GM18517 (cell line): ENCODE data around the gene ALG14.
"Not testable (repeated sequence)": the region's sequence is repeated elsewhere in the genome, so short reads cannot be mapped to it uniquely, and the experiment has no call there.

Source experiments
- ATAC-seq: cut with Tn5 transposase; IDR thresholded peaks from one replicate; pipeline ENCODE4 v1.9.1; 2021; ENCODE audit warnings: mild to moderate bottlenecking, moderate library complexity; ENCODE audit not compliant: unreplicated experiment

Gene ALG14

DNA sequence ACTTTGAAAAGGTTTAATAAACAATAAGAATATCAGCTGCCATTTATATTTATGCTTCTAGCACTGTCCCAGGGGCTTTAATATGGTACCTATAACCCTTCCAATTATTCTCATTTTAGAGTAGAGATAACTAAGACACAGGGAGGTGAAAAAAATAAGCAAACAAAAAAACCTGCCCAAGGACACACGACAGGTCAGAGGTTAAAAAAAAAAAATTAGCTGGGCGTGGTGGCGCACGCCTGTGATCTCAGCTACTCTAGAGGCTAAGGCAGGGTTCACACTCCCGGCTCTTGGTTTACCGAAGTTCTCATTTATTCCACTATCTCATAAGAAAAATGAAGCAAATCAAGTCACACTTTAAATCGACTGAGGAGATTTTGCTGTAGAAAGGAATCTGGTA lies 111.2 kb downstream of the ALG14 start:
- no peak for ATAC-seq

- no peak for ATAC-seq
Observed at GRCh38 chr1:94958081-94958480, 114.7 kb downstream of the ALG14 start.

- ATAC-seq = no peak
Observed at GRCh38 chr1:94955767-94956632, 116.8 kb downstream of the ALG14 start.

GRCh38 chr1:94954263-94955220 lies 118.2 kb downstream of the ALG14 start:
- no peak for ATAC-seq

DNA sequence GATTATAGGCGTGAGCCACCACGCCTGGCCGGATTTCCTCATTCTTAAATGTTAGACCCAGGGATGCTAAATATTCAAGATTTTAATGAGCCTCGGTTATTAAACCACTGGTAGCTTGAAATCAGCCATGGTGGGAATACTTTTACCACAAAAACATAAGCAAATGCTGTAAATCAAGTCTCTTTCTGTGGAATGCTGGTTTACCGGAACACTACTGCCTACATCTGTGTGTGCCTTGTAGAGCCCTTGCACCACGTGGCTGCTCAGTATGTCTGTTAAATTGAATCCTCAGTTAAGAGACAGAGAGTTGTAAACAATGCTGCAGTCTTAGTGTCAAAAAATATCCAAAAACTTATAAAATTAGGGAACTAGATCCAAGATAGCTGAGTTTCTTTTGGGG lies 119.0 kb downstream of the ALG14 start:
- no peak for ATAC-seq

DNA sequence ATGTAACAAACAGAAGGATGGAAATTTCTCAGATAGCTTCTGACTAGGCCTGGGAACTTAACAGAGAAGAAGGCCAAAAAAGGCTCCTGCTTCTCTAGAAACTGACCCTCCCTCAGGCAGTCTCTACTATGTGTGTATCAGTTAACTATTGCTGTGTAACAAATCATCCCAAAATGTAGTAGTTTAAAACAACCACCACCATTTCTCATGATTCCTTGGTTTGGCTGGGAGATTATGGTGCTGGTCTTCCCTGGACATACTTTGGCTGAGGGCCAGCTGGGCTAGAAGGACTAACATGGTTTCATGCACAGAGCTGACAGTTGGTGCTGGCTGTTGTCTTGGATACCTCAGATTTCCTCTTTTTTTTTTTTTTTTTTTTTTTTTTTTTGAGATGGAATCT lies 119.6 kb downstream of the ALG14 start:
- no peak for ATAC-seq

GRCh38 chr1:94952539-94952938 lies 120.2 kb downstream of the ALG14 start:
- no peak for ATAC-seq

GRCh38 chr1:94951509-94952208 lies 121.1 kb downstream of the ALG14 start:
- ATAC-seq = no peak

DNA sequence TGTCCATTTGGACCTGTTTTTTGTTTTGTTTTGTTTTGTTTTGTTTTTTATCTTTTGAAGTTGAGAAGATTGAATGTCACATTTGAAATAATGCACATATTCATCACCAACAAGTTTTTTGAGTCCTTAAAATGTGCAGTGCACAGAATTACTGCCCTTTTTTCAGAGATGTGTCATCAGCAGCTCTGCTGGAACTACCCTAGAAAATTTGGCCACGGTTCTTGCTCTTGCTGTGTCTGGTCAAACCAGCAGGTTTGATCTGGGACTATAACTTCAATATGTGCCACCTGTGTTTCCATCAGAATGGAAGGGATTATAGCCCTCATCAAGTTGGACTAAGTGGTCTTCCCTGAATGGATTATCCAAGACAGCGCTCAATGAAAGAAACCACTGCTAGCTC lies 121.7 kb downstream of the ALG14 start:
- ATAC-seq = no peak

GRCh38 chr1:94949681-94950661 lies 122.8 kb downstream of the ALG14 start:
- ATAC-seq = no peak

DNA sequence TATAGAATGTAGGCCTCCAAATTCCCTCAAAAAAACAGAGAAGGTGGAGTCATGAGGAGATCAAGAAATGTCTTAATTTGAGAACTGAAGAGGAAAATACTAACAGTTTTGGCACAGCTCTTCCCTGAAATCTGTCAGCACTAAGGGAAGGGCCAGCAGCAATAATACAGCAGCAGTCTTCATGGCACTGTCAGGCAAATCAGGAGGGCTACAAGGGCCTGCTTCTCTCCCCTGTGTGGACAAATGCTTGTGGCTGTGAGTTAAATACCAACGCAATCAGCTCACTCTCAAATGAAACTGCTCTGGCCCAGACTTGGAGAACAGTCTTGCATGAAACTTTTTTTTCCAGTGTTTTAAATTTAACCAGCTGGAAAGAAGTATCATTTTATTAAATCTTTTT lies 125.3 kb downstream of the ALG14 start:
- ATAC-seq = no peak

DNA sequence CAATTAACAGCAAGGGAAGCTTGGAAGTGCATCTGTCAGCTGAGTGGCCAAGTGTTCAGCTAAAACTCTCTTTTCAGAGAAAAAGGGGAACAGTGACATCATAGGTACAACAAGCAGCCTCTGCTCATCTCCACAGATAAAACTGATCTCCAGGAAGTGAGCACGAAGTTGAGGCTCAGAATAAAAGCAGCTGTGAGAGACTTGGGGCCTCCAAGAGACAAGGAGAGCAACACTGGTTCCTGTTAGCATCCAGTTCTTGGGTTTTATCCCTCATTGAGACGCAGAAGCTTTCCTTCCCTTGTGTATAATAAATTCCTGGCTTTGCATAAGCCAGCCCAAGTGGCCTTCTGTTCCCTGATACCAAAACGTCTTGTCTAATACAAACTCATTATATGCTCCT lies 125.9 kb downstream of the ALG14 start:
- ATAC-seq = no peak

GRCh38 chr1:94942171-94943128 lies 130.3 kb downstream of the ALG14 start:
- no peak for ATAC-seq

DNA sequence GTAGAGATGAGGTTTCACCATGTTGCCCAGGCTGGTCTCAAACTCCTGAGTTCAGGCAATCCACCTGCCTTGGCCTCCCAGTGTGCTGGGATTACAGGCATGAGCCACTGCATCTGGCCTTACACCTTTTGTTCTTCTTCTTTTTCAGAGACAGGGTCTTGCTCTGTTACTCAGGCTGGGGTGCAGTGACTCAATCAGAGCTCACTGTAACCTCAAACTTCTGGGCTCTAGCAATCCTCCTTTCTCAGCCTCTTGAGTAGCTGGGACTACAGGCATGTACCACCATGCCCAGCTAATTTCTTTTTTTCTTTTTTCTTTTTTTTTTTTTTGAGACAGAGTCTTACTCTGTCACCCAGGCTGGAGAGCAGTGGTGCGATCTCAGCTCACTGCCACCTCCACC lies 131.3 kb downstream of the ALG14 start:
- ATAC-seq = not testable (repeated sequence)

DNA sequence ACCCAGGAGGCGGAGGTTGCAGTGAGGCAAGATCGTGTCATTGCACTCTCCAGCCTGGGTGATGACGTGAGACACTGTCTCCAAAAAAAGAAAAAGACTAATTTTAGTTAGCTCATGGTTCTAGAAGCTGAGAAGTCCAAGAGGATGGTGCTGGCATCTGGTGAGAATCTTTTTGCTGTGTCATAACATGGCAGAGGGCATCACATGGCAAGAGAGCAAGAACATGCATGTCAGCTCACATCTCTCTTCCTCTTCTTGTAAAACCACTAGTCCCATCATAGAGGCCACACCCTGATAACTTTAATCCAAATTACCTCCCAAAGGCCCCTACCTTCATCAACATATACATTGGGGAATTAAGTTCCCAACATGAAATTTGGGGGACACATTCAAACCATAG lies 132.0 kb downstream of the ALG14 start:
- no peak for ATAC-seq

- no peak for ATAC-seq
Observed at GRCh38 chr1:94937820-94938219, 134.9 kb downstream of the ALG14 start.

DNA sequence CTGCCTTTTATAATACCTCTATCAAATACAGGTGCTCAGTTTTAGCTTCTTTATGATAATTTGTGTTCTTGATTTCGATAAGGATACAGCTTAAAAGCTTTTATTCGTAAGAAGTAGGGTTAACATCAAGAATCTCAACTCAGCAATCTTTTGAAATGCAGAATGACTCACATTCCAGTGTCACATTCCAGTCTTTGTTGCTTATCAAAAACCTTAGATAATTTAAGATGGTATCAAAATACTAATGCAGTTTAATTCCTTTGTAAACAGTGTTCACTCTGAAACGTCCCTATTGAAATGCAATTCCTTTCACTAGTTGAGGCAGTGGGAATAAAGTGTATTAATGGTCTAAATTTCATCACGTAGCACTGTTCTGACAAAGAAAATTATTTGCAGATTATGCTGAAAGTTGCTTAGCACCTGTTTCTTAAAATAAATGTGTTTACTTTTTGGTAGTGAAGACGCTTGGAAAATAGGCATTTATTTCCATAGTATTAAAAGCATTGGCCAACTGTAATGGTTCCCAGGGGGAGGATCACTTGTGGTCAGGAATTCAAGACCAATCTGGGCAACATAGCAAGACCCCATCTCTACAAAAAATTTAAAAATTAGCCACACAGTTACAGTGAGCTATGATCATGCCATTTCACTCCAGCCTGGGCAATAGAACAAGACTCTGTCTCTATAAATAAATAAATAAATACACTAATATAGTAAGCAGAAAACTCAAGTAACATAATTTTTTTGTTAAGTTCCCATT lies 135.7 kb downstream of the ALG14 start:
- no peak for ATAC-seq

DNA sequence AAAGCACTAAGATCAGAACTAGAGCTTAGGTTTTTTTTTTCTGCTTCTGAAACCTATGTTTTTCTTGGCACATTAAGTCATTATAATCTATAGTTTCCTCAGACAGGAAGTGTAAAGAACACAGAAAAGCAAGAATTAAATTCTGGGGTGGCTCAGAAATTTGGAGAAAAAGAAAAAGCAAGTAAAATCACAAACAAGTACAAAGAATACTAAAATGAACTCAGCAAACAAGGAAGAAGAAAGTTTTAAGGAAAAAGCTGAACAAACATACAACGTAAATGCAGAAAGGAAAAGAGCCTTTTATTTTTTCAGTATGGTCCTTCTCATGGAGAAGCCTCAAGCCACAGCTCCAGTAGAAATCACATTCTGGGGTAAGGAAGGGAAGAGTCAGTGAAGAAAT lies 137.3 kb downstream of the ALG14 start:
- no peak for ATAC-seq
